ENCODE data around the gene GLI1. TPM values are rescaled to one million over a fixed set of nuclear protein-coding genes. Genes with fewer than 3 reads are reported as not detected.

The GLI1 gene
- total RNA-seq, 1 experiment from 2014 or later: 6.4 TPM

DNA sequence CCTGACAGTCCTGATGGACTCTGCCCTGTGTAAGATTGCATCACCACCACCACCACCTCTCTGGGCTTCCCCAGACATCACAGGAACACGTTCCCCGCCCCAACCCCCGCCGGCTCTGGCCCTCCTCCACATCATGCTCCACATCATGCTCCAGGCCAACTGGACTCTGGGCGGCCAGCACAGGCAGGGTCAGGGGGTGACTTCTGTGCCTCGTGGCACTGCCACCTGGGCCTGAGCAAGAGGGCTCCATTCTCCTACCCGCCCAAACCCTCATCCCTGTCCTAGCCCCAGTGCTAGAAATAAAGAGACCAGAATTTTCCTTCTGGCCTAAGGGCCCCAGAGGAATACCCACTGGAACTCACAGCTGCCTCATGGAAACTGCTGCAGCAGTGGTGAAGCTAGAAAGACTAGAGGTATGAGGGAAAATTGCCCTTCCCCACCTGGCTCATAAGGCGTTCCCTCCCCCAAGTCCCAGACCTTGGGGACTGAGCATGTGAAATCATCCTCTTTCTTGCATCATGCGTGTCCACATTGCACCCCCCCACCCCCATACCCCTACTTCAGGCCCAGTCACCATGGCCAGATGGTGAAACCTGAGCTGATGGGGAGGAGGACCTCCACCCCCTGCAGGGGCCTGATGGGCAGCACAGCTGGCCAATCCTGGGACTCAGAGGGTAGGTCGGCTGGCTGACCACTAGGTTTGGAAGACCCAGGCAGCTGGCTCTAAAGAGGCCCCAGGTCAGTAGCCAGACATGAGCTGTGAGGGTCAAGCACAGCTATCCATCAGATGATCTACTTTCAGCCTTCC, 4.8 kb upstream of the GLI1 start, which contains the start of gene INHBE:
Gene INHBE, plus strand, starts transcription at position 742 of the 808 bp plus-strand sequence. CDS start 230 bp downstream, outside the sequence.
- H4K20me1 ChIP-seq (ENCODE audit: insufficient read depth): no peaks in the 10 kb centered on the region
- peak within 1 kb of the TSS; percentile 44 for H3K4me2 ChIP-seq (ENCODE audit: low read length)
- peak within 1 kb of the TSS; percentile 75 for H2AFZ ChIP-seq (ENCODE audit: low read depth, low read length, poor library complexity, severe bottlenecking)
- RAD21 ChIA-PET (ENCODE audit: low non-redundant PET in 1 of 2, low total read pairs in 2 of 2, uncharacterized antibody in 2 of 2, unreplicated experiment in 2 of 2): no interaction called here
- no peaks in the 10 kb centered on the region for H3K9me3 ChIP-seq (ENCODE audit: control insufficient read depth in 1 of 2, insufficient read depth in 1 of 2, low read depth in 1 of 2, low read length in 2 of 2)
- H3K79me2 ChIP-seq (ENCODE audit: insufficient read depth, low read length): no peaks in the 10 kb centered on the region
- POLR2A ChIA-PET: interaction anchor here (0.6 to 1.2 kb wide), 4 partner anchors 31 to 225 kb away, joined by 3 to 4 read pairs (median 4); partner anchors contain the start of gene SHMT2
- no peaks in the 10 kb centered on the region for H3K9me2 ChIP-seq (ENCODE audit: insufficient read depth)
- no peak within 1 kb of the TSS for H3K9ac ChIP-seq (ENCODE audit: low read length)
- intact Hi-C loops (cut with micrococcal nuclease): no loop called here
- BruUV-seq (replicated peaks): no TSS peak
- H3K36me3 ChIP-seq (ENCODE audit: control insufficient read depth in 1 of 2, insufficient read depth in 2 of 2, low read length in 2 of 2): no peaks in the 10 kb centered on the region
- CTCF ChIA-PET: interaction anchor here (0.7 to 3.5 kb wide), 17 partner anchors 10 to 271 kb away, joined by 3 to 26 read pairs (median 4); partner anchors contain the start of gene NXPH4
- ATAC-seq (no peak), DNase-seq (ENCODE audit: low read depth, low spot score) (no peak)
- no peak within 1 kb of the TSS for H3K27ac ChIP-seq (ENCODE audit: low read depth, low read length)
- H3K4me1 ChIP-seq (ENCODE audit: control insufficient read depth in 1 of 2, insufficient read depth in 2 of 2, low read length in 2 of 2): peaks cover 29 to 45% of the 10 kb centered on the region in 2 experiments
- peak within 1 kb of the TSS in 1 of 2 experiments; percentile 19; a peak in 2 of 4 replicates for H3K4me3 ChIP-seq (replicated peaks in 1 of 2; ENCODE audit: low read depth in 1 of 2, low read length in 2 of 2)
- no peaks in the 10 kb centered on the region for H3K27me3 ChIP-seq (ENCODE audit: insufficient read depth, low read length)
- TF ChIP-seq JUND (IDR thresholded peaks at IDR 0.05) (no peak), ZNF274 (IDR thresholded peaks at IDR 0.05; ENCODE audit: low read depth, low read length) (no peak), POLR2A (IDR thresholded peaks at IDR 0.05; ENCODE audit: borderline replicate concordance, extremely low read depth, insufficient read depth, insufficient read length) (peak; percentile 10), TCF7L2 (IDR thresholded peaks at IDR 0.05; ENCODE audit: borderline replicate concordance, extremely low read depth, insufficient read depth, insufficient read length) (peak; percentile 39), ZFX (IDR thresholded peaks at IDR 0.05) (no peak), SRF (IDR thresholded peaks at IDR 0.05; ENCODE audit: low read depth) (no peak), SIN3A (IDR thresholded peaks at IDR 0.05; ENCODE audit: low read depth) (no peak)
- TF ChIP-seq, protein P1, sequence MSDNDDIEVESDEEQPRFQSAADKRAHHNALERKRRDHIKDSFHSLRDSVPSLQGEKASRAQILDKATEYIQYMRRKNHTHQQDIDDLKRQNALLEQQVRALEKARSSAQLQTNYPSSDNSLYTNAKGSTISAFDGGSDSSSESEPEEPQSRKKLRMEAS (IDR thresholded peaks at IDR 0.05): no peak
- TF ChIP-seq, protein P2, sequence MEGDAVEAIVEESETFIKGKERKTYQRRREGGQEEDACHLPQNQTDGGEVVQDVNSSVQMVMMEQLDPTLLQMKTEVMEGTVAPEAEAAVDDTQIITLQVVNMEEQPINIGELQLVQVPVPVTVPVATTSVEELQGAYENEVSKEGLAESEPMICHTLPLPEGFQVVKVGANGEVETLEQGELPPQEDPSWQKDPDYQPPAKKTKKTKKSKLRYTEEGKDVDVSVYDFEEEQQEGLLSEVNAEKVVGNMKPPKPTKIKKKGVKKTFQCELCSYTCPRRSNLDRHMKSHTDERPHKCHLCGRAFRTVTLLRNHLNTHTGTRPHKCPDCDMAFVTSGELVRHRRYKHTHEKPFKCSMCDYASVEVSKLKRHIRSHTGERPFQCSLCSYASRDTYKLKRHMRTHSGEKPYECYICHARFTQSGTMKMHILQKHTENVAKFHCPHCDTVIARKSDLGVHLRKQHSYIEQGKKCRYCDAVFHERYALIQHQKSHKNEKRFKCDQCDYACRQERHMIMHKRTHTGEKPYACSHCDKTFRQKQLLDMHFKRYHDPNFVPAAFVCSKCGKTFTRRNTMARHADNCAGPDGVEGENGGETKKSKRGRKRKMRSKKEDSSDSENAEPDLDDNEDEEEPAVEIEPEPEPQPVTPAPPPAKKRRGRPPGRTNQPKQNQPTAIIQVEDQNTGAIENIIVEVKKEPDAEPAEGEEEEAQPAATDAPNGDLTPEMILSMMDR (IDR thresholded peaks at IDR 0.05 in 2 of 3, conservative IDR thresholded peaks at IDR 0.05 in 1 of 3; ENCODE audit: borderline replicate concordance in 1 of 3, insufficient read depth in 1 of 3, low read depth in 2 of 3, low read length in 2 of 3): no peak

Data from HCT116 (cell line).